T-helper 9 cell (primary cell): ENCODE results near the gene LSAMP.

Source experiments
- DNase-seq: peaks from one replicate; pipeline ENCODE4 v3.0.0-alpha.2; 2020

The LSAMP gene

GRCh38 chr3:116285781-116286421, 159.4 kb downstream of the LSAMP start:
- no peak for DNase-seq

DNA sequence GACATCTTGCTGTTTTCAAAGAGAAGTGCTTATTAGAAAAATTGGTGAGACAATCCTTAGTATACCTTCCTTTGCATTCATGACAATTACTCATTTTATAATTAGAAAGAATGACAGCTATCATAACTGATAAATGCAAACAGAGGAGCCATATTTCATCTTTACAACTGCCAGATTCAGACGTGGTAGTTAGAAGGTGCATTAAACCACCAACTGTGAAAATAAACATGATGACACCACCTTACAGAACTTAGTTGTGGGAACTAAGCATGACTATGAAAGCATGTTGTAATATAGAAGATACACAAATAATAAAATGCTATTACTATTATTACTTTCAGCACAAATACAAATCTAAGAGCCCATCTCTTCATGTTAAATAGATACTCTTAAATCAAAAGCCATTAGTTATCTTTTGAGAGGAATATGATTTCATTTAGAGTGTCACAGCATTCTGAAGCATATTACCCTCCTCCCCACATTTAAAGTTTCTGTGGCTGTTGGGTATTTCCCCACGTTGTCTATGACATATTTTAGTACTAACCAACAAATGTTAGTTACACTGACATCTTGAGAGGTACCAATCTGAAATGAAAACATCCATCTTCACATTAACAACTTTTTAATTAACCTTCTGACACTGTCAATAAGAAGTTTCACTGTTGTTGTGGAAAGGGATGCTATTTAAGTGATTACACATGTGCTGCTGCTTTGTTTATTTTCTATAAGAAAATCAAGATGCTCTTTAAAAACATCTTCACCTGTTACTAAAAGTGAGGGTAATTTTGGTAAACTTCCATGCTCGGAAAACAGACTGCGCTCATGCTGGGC, 163.8 kb downstream of the LSAMP start:
- no peak for DNase-seq

DNA sequence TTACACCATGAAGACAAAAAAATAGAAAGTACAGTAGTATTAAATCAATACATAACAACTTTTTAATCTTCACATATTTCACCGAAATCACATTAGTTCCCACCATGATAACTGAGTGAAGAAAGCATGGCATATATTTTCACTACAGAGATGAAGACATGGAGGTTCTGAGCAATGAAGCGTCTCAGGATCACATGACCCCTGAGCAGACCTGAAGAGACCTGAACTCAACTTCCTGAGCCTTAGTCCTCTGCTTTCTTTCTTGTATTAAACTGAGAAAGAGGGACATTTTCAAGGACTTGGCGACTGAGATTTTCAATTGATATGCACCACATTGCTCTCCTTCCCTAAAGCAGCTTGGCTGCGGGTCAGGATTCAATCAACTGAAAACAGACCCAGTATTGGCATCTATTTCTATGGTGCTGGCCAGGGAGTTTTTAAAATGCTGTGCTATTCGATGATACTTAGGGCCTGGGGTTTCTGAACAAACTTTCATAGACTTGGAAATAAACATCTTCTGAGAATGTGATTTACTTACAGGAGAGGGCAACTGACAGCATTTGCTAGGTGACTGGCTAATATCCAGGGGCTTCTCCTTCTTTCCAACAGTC, 165.1 kb downstream of the LSAMP start:
- no peak for DNase-seq

- no peak for DNase-seq
Measured at GRCh38 chr3:116276675-116277074, 168.6 kb downstream of the LSAMP start.

- no peak for DNase-seq
Measured at GRCh38 chr3:116270056-116270455, 175.2 kb downstream of the LSAMP start.

- DNase-seq: no peak
Measured at GRCh38 chr3:116267116-116267515, 178.2 kb downstream of the LSAMP start.

- DNase-seq: no peak
Measured at GRCh38 chr3:116265976-116266584, 179.2 kb downstream of the LSAMP start.

- no peak for DNase-seq
Measured at GRCh38 chr3:116265320-116265695, 180.0 kb downstream of the LSAMP start.

DNA sequence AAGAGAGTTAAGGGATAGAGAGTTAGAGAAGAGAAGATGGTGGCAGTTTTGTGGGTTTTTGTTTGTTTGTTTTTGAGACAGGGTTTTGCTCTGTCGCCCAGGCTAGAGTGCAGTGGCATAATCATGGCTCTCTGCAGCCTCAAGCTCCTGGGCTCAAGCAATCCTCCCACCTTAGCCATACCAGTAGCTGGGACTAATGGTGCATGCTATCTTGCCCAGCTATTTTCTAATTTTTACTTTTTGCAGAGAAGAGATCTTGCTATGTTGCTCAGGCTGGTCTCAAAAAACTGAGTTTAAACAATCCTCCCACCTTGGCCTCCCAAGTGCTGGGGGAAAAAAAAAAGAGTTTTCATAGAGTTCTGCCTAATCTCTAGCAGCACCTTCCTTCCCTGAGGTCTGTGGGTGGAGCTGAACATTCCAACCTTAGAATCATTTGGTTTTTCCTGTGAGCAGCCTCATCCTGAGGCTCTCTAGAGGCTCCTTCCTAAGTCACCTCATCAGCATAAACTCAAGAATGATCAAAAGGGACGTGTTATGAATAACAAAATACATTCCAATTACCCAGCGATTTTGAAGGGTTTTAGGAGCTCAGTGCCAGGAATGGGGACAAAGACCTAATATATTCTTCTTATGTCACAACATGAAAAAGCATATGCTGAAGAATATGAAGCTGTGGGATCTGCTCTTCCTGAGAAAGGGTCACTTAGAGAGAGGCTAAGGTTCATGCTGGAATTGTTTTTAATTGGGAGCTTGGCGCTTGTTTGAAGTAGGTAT, 180.6 kb downstream of the LSAMP start:
- DNase-seq: no peak

GRCh38 chr3:116263842-116264545, 181.3 kb downstream of the LSAMP start:
- DNase-seq: no peak

DNA sequence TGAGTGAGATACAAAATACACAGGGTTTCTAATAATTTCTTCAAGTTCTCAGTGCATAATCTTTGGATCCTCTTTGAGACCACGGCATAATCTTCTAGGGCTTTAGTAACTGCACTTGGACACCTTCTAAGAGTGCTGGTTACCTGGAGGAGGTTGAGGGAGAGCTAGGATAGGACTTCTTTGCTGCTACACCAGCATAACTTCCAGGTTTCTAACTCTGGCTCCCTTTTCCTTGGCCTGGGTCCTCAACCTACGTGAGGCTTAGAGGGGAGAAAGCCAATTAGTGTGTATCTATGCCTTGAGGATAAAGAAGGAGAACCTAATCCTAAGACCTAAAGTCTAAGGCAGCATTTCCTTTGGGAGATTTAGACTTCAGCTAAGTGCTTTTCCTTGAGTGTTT, 184.8 kb downstream of the LSAMP start:
- no peak for DNase-seq

GRCh38 chr3:116259984-116260383, 185.3 kb downstream of the LSAMP start:
- no peak for DNase-seq

DNA sequence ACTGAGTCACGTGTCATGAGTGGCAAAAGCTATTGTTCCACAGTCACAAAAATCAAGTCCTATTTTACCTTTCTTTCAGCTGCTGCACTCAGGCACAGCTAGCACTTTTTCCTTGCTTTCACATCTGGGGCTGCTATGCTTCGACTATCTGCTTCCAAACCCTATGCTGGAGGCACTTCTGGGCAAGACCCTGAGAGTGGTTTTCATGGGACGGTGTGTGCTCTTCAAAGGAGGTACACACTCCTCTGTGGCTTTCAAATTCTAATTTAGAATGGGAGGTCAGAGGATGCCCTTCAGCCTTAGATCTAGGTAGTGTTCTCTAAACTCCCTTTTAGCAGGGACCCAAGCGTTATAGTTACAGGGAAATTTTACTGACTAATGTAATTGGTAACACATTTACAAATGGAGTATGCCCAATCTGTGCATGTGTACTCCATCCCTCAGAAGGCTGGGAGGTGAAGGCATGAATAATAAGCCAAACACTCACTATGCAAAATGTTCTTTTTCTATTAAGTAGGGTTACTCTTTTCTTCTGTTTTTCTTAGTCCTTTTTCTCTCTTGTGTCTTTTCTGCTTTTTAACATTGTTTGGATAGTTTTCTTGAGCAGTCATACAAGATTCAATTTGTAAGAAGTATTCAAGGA, 188.3 kb downstream of the LSAMP start:
- no peak for DNase-seq

DNA sequence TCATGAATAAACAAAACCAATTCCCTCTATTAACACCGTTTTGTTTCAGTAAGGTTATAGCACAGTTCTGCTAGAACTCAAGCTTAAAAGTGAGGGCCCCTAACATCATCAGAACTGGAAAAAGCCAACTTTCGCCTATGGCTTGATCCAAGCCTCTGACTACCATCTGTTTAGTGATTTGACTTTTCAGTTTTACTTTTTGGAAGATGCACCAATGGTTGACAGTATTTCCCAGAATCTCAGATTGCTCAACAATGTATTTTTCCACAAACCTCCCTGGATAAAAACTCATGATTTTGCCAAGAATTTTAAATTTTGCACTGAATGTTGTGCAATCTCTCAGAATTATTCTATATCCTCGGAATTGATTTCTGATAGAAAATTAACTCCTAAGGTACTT, 190.7 kb downstream of the LSAMP start:
- no peak for DNase-seq

GRCh38 chr3:116253511-116253910, 191.8 kb downstream of the LSAMP start:
- DNase-seq: no peak

GRCh38 chr3:116247605-116248004, 197.7 kb downstream of the LSAMP start:
- DNase-seq: no peak

DNA sequence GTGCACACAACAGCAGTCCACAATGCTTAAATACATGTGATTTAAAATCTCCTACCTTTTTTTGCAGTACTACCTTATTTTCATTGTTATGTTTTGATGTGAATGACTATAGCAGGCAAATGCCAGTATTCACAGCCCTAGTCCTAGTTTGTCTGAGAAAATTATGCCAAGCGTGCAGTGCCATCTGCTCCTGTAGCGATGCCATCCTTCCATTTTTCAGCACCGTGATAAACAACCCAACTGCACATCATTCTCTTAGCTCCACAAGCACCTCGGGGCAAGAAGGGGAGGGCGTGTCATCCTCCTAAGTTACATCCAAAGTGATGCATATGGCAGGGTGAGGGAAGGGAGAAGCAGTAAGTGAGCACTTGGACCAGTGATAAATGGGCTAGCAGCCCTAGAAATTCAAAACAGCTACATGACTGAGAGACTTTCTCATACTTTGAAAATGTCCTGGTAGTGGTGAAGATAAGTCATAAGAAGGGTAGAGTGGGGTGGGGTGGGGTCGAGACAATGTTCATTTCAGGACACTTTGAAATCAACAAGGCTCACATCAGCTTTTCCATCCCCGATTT, 198.8 kb downstream of the LSAMP start:
- no peak for DNase-seq

DNA sequence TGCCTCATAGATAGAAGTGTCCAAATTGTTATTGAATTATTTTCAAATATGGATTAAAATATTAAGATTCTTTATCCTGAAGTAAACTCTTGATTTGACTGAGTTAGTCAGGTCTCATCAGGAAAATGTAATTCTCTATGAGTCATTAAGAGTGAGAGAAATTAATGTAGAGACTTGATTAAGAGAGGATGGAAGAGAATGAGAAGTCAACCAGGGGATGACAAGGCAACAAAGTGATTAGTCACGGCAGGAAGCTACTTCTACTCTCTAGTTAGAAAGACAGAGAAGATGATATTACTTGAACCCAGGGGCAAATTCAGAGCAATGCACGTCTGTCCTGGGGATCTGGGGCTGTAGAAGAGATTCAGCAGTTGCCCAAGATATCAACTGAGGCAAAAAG, 202.5 kb downstream of the LSAMP start:
- DNase-seq: no peak

GRCh38 chr3:116241677-116242076, 203.6 kb downstream of the LSAMP start:
- DNase-seq: no peak

DNA sequence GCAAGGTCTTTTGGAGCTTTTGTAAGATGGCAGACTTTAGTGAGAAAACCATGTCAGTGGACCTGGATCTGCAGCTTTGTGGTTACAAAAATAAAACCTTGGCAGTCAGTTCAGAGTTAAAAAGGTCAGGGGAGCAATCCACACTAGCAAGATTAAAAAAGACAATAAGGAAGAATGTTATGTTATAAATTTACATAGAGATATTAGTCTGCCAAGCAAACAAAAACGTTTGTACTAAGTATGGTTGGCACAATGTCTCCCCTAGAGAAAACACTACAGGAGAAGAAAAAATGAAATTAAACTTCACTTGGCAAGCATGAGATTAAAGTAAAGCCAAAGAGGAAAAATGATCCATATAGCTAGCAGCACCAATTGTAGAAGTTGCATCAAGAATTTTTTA, 205.0 kb downstream of the LSAMP start:
- no peak for DNase-seq

GRCh38 chr3:116238846-116239565, 206.3 kb downstream of the LSAMP start:
- no peak for DNase-seq
